GM18498 (cell line): ENCODE measurements around the gene PTGIS.

ENCODE experiments used
- ATAC-seq: cut with Tn5 transposase; IDR thresholded peaks from one replicate; pipeline ENCODE4 v1.9.1; 2021; ENCODE audit warnings: mild to moderate bottlenecking, moderate library complexity; ENCODE audit not compliant: unreplicated experiment

PTGIS gene

GRCh38 chr20:49503176-49503575 is 64.8 kb downstream of the PTGIS start:
- ATAC-seq = no peak

GRCh38 chr20:49501917-49502316 is 66.0 kb downstream of the PTGIS start:
- ATAC-seq = no peak

GRCh38 chr20:49497398-49497669 is 70.6 kb downstream of the PTGIS start:
- no peak for ATAC-seq

- no peak for ATAC-seq
These were observed 71.2 kb downstream of the PTGIS start for GRCh38 chr20:49496553-49497397.

GRCh38 chr20:49496043-49496442 is 71.9 kb downstream of the PTGIS start:
- ATAC-seq = no peak

- no peak for ATAC-seq
These were observed 77.2 kb downstream of the PTGIS start for GRCh38 chr20:49490689-49491088.

- ATAC-seq = no peak
These were observed 78.2 kb downstream of the PTGIS start for GRCh38 chr20:49489688-49490087.

- ATAC-seq = no peak
These were observed 81.9 kb downstream of the PTGIS start for GRCh38 chr20:49486064-49486463.

GRCh38 chr20:49485563-49485962 is 82.4 kb downstream of the PTGIS start:
- no peak for ATAC-seq

- ATAC-seq = no peak
These were observed 83.5 kb downstream of the PTGIS start for GRCh38 chr20:49484180-49485140.

GRCh38 chr20:49483696-49484123 is 84.2 kb downstream of the PTGIS start:
- no peak for ATAC-seq

- no peak for ATAC-seq
These were observed 84.8 kb downstream of the PTGIS start for GRCh38 chr20:49483018-49483695.

- no peak for ATAC-seq
These were observed 85.3 kb downstream of the PTGIS start, which contains the start of gene KCNB1 for GRCh38 chr20:49482621-49483017. KCNB1 (minus strand) TSS chr20:49482668; CDS start chr20:49482480, 188 bp downstream.

GRCh38 chr20:49482173-49482572 is 85.8 kb downstream of the PTGIS start:
- no peak for ATAC-seq

GRCh38 chr20:49481116-49481515 is 86.8 kb downstream of the PTGIS start:
- ATAC-seq = no peak

- no peak for ATAC-seq
These were observed 87.7 kb downstream of the PTGIS start for GRCh38 chr20:49480236-49480635.

- ATAC-seq = no peak
These were observed 88.2 kb downstream of the PTGIS start for GRCh38 chr20:49479785-49480184.

- ATAC-seq = no peak
These were observed 88.9 kb downstream of the PTGIS start for GRCh38 chr20:49478754-49479689.

GRCh38 chr20:49478266-49478665 is 89.7 kb downstream of the PTGIS start:
- no peak for ATAC-seq

- no peak for ATAC-seq
These were observed 90.7 kb downstream of the PTGIS start for GRCh38 chr20:49477200-49477599.
